Islet of Langerhans (tissue), 1 donor: ENCODE data around the gene SCARB1.

Experiments
- FAIRE-seq: peaks from one replicate; lab custom pipeline; 2011; peaks lifted over from hg19 to GRCh38; lab: Jason Lieb, UNC

Gene SCARB1

GRCh38 chr12:124821252-124822200 is 42.1 kb downstream of the SCARB1 start:
- no peak for FAIRE-seq

- FAIRE-seq: no peak
Observed at GRCh38 chr12:124820199-124820598, 43.5 kb downstream of the SCARB1 start.

- no peak for FAIRE-seq
Observed at GRCh38 chr12:124819525-124819924, 44.1 kb downstream of the SCARB1 start.

- no peak for FAIRE-seq
Observed at GRCh38 chr12:124819080-124819479, 44.6 kb downstream of the SCARB1 start.

- no peak for FAIRE-seq
Observed at GRCh38 chr12:124817076-124818000, 46.3 kb downstream of the SCARB1 start.

GRCh38 chr12:124816295-124816854 is 47.3 kb downstream of the SCARB1 start:
- no peak for FAIRE-seq

- no peak for FAIRE-seq
Observed at GRCh38 chr12:124814741-124815613, 48.7 kb downstream of the SCARB1 start.

- FAIRE-seq: no peak
Observed at GRCh38 chr12:124813782-124814181, 49.9 kb downstream of the SCARB1 start.

GRCh38 chr12:124812979-124813378 is 50.7 kb downstream of the SCARB1 start:
- FAIRE-seq: no peak

- FAIRE-seq: no peak
Observed at GRCh38 chr12:124812356-124812755, 51.3 kb downstream of the SCARB1 start.

- FAIRE-seq: no peak
Observed at GRCh38 chr12:124811633-124812032, 52.0 kb downstream of the SCARB1 start.

GRCh38 chr12:124809878-124810277 is 53.8 kb downstream of the SCARB1 start:
- FAIRE-seq: no peak

- FAIRE-seq: no peak
Observed at GRCh38 chr12:124809391-124809790, 54.3 kb downstream of the SCARB1 start.

GRCh38 chr12:124808272-124808671 is 55.4 kb downstream of the SCARB1 start:
- no peak for FAIRE-seq

- no peak for FAIRE-seq
Observed at GRCh38 chr12:124805876-124806668, 57.6 kb downstream of the SCARB1 start.

- FAIRE-seq: no peak
Observed at GRCh38 chr12:124805050-124805449, 58.6 kb downstream of the SCARB1 start.

GRCh38 chr12:124804011-124804621 is 59.5 kb downstream of the SCARB1 start:
- FAIRE-seq: no peak

- no peak for FAIRE-seq
Observed at GRCh38 chr12:124802361-124802760, 61.3 kb downstream of the SCARB1 start.

- FAIRE-seq: no peak
Observed at GRCh38 chr12:124800506-124800905, 63.2 kb downstream of the SCARB1 start.

GRCh38 chr12:124797321-124797720 is 66.3 kb downstream of the SCARB1 start:
- no peak for FAIRE-seq
